ENCODE results near the gene IGLON5.

IGLON5 gene

DNA sequence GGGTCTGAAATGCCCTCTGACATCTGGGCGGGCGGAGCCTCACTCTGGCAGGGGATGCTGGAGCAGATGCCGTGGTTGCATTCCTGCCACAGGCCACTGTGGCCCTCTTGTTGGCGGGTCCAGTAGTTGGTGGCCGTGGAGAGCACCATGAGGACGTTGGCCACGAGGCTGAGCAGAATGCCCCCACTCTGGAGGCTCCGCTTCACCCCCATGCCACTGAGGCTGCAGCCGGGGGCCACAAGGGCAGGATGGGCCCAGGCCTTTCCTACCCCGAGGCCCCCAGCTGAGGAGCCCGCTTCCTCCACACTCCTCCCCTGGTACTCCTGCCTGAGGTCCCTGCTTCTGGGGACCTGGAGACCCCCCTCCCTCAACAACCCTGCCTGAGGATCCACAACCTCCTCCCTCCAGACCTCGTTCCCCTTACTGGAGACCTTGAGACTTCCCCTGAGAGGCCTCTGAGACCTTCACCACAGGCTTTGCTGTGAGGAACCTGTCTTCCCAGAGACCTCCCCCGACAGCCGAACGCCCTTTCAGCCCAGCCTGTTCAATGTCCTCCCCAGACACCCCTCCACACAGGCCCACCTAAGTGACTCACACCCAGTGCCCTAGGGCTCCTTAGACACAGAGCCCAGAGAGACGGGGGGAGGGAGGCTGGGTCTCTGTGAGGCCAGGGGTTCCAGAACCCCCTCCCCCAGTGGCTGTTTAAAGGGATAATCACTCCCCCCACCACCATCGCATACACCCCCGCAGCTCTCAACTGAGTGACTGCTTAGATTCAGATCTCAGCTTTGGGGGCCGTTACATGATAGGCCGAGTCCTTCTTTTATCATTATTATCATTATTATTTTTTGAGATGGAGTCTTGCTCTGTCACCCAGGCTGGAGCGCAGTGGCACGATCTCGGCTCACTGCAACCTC lies 57.2 kb downstream of the IGLON5 start, which contains the start of gene CLDND2:
Gene CLDND2 (minus strand): TSS at position 638 of the 917 bp plus-strand sequence. CDS start 426 bp downstream, at position 212.
- Histone ChIP-seq H3K27ac (ENCODE audit: low read length) (peak within 1 kb of the TSS; percentile 16), H3K4me3 (ENCODE audit: low read length) (peak within 1 kb of the TSS; percentile 97), H3K9ac (ENCODE audit: low read depth, low read length) (peak within 1 kb of the TSS; percentile 63; the same call in 1 of the 2 replicates), H3K4me1 (ENCODE audit: insufficient read depth, low read length) (peaks cover 13% of the 10 kb centered on the region; the same call in 1 of the 2 replicates), H3K36me3 (ENCODE audit: insufficient read depth, low read depth, low read length) (no peaks in the 10 kb centered on the region), H3K9me3 (ENCODE audit: insufficient read depth, low read depth, low read length) (no peaks in the 10 kb centered on the region), H3K27me3 (ENCODE audit: insufficient read depth, low read length) (no peaks in the 10 kb centered on the region)

DNA sequence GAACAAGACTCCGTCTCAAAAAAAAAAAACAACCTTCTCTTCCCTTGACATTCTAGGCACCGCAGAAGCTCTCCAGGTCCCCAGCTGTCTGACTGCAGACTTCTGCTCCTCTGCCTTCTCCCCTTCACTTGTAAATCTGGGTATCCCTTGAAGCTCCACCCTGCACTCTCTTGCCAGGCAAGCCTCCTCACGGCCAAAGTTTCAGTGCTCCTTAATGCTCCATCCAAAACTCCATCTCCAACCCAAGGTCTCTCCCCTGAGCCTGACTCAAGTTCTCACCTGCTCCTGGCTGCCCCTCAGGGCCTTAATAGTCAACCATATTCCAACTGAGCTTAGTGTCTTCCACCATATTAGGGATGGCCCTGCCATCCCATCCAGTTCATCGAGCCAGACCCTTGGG lies 58.8 kb downstream of the IGLON5 start:
- Histone ChIP-seq H3K36me3 (ENCODE audit: insufficient read depth, low read depth, low read length) (no peaks in the 10 kb centered on the region), H3K9me3 (ENCODE audit: insufficient read depth, low read depth, low read length) (no peaks in the 10 kb centered on the region), H3K9ac (ENCODE audit: low read depth, low read length) (no peak overlapping the region), H3K27ac (ENCODE audit: low read length) (no peak overlapping the region), H3K4me3 (ENCODE audit: low read length) (no peak overlapping the region), H3K27me3 (ENCODE audit: insufficient read depth, low read length) (no peaks in the 10 kb centered on the region), H3K4me1 (ENCODE audit: insufficient read depth, low read length) (peaks cover 12% of the 10 kb centered on the region; the same call in 1 of the 2 replicates)

DNA sequence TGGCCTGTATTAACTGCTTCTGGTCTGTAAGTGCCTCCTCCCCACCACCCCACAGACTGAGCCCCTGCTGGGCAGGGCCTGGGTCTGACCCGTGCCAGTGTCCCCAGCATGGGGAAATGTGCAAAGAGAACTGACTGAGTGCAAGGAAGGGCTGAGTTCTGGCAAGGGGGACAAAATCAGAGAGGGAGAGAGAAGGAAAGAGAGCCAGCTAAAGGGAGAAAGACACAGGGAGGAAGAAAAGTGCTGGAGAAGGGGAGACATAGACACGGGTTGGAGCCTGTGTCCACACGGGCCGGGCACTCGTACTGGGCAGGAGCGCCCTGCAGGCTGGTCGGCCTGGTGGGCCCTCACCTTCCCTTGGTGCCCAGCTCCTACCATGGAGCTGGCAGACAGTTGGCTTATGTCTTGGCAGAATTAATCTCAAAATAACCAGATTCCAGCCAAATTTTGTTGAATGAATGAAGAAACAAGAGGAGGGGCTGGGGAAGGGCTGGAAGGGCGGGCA lies 59.8 kb downstream of the IGLON5 start:
- Histone ChIP-seq H3K27me3 (ENCODE audit: insufficient read depth, low read length) (no peaks in the 10 kb centered on the region), H3K9me3 (ENCODE audit: insufficient read depth, low read depth, low read length) (no peaks in the 10 kb centered on the region), H3K27ac (ENCODE audit: low read length) (no peak overlapping the region), H3K4me3 (ENCODE audit: low read length) (no peak overlapping the region), H3K36me3 (ENCODE audit: insufficient read depth, low read depth, low read length) (no peaks in the 10 kb centered on the region), H3K4me1 (ENCODE audit: insufficient read depth, low read length) (peaks cover 6% of the 10 kb centered on the region; the same call in 1 of the 2 replicates), H3K9ac (ENCODE audit: low read depth, low read length) (no peak overlapping the region)

DNA sequence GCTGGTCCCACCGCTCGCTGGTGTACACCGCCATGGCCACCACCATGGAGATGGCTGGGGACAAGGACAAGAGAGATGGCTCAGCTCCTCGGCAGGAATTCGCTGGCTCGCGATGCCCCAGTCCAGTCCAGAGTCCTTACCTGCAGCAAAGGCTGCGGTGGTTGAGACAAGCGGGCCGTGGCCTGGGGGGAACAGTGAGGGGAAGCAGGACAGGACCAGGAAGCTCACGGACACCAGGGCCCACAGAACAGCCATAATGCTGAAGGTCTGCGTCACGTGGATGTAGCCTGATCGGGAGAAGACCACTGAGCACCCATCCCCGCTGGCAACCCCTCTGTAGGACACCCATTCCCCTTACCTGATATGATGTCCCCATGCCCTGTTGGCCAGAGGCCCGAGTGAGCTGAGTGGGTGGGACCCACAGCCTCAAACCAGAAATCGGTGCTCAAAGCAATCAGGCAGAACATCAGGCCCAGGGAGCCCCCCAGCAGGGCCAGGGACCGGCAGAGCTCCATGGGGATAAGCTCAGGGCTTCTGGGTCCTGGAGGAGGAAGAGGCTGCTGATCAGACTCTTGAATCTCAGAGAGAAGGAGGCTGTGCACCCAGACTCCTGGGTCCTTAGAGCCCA lies 60.7 kb downstream of the IGLON5 start:
- peaks cover 6% of the 10 kb centered on the region; the same call in 1 of the 2 replicates for H3K4me1 ChIP-seq (ENCODE audit: insufficient read depth, low read length)
- no peaks in the 10 kb centered on the region for H3K9me3 ChIP-seq (ENCODE audit: insufficient read depth, low read depth, low read length)
- no peak overlapping the region for H3K4me3 ChIP-seq (ENCODE audit: low read length)
- H3K36me3 ChIP-seq (ENCODE audit: insufficient read depth, low read depth, low read length) = no peaks in the 10 kb centered on the region
- H3K9ac ChIP-seq (ENCODE audit: low read depth, low read length) = no peak overlapping the region
- no peaks in the 10 kb centered on the region for H3K27me3 ChIP-seq (ENCODE audit: insufficient read depth, low read length)
- no peak overlapping the region for H3K27ac ChIP-seq (ENCODE audit: low read length)

DNA sequence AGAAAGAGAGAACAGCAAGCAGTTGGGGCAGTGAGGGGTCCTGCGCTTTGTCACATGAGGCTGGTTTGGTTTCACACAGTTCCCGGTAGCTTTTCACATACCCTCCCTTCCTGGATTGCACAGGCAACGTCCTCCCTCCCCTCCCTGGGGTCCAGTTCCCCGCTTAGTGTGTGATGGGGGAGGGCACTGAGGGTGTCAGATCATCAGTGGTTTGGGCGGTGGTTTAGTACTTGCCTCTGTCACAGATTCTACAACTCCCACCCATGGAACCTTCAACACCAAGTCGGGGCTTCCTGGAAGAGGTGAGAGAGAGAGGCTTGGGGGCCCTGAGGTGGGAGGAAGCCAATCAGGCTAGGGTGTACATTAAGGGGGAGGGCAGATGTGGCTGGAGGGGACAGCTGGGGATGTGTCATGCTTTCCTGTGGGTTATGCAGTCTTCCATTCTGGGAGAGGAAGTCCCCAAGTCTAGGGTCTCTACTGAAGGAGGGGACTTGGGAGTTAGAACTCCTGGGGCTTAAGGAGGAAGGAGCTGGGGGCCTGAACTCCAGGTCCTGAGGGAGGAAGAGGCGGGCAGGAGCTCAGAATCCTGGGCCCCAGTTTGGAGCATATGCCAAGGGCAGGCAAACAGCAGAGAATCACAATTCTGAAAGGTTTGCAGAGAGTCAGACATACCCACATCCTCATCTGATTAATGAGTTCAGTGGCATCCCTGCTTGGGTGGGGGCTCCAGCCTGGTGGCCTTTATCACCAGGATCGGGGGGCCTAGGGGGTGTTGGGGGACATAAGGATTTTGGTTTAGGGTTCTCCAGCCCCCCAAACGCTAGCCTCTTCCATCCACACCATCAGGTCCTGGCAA lies 61.4 kb downstream of the IGLON5 start, which contains the start of gene NKG7:
Gene NKG7 (minus strand): TSS at position 6 of the 856 bp plus-strand sequence. CDS start 119 bp downstream, outside the sequence.
- Histone ChIP-seq H3K27me3 (ENCODE audit: insufficient read depth, low read length) (no peaks in the 10 kb centered on the region), H3K4me1 (ENCODE audit: insufficient read depth, low read length) (peaks cover 6% of the 10 kb centered on the region; the same call in 1 of the 2 replicates), H3K4me3 (ENCODE audit: low read length) (no peak within 1 kb of the TSS), H3K36me3 (ENCODE audit: insufficient read depth, low read depth, low read length) (no peaks in the 10 kb centered on the region), H3K9me3 (ENCODE audit: insufficient read depth, low read depth, low read length) (no peaks in the 10 kb centered on the region), H3K27ac (ENCODE audit: low read length) (no peak within 1 kb of the TSS), H3K9ac (ENCODE audit: low read depth, low read length) (no peak within 1 kb of the TSS)

DNA sequence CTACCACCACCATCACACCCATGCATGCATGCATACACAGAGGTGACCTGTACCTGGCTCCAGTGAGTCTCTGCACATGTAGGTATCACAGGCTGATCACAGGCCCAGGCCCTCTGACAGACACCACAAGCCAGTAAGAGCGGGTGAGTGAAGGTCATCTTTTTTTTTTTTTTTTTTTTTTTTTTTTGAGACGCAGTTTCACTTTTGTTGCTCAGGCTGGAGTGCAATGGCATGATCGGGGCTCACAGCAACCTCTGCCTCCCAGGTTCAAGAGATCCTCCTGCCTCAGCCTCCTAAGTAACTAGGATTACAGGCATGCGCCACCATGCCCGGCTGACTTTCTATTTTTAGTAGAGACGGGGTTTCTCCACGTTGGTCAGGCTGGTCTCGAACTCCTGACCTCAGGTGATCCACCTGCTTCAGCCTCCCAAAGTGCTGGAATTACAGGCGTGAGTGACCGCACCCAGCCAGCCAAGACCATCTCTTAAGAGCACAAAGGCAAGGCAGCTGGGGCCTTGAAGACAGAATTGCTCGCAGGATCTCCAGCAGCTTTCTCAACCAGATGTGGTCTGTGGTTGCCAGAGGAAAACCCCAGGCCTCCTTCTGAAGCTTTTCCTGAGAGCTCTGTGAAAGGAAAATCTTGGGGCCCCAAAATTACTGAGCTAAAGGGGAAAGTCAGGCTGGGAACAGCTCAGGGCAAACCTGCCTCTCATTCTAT lies 64.2 kb downstream of the IGLON5 start:
- no peaks in the 10 kb centered on the region for H3K27me3 ChIP-seq (ENCODE audit: insufficient read depth, low read length)
- H3K4me3 ChIP-seq (ENCODE audit: low read length) = no peak overlapping the region
- no peaks in the 10 kb centered on the region for H3K4me1 ChIP-seq (ENCODE audit: insufficient read depth, low read length)
- no peak overlapping the region for H3K9ac ChIP-seq (ENCODE audit: low read depth, low read length)
- no peak overlapping the region for H3K27ac ChIP-seq (ENCODE audit: low read length)
- H3K9me3 ChIP-seq (ENCODE audit: insufficient read depth, low read depth, low read length) = no peaks in the 10 kb centered on the region; the same call in 1 of the 2 replicates
- H3K36me3 ChIP-seq (ENCODE audit: insufficient read depth, low read depth, low read length) = no peaks in the 10 kb centered on the region

DNA sequence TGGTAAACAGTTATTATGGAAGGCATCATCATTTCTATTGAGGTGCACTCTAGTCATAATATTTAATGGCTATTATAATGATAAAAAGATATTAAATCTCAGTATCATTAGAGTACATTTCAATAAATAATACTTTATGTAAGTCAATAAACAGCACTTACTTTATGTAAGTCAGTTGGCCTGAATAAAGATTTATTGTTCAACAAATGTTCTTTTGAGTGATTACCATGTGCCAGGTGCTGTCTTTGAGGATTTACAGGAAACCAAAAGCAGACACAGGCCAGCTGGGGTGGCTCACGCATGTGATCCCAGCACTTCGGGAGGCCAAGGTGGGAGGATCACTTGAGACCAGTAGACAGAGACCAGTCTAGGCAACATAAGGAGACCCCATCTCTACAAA lies 66.0 kb downstream of the IGLON5 start:
- Histone ChIP-seq H3K27me3 (ENCODE audit: insufficient read depth, low read length) (no peaks in the 10 kb centered on the region), H3K4me1 (ENCODE audit: insufficient read depth, low read length) (no peaks in the 10 kb centered on the region), H3K4me3 (ENCODE audit: low read length) (no peak overlapping the region), H3K9ac (ENCODE audit: low read depth, low read length) (no peak overlapping the region), H3K36me3 (ENCODE audit: insufficient read depth, low read depth, low read length) (no peaks in the 10 kb centered on the region), H3K27ac (ENCODE audit: low read length) (no peak overlapping the region), H3K9me3 (ENCODE audit: insufficient read depth, low read depth, low read length) (peaks cover 7% of the 10 kb centered on the region)

DNA sequence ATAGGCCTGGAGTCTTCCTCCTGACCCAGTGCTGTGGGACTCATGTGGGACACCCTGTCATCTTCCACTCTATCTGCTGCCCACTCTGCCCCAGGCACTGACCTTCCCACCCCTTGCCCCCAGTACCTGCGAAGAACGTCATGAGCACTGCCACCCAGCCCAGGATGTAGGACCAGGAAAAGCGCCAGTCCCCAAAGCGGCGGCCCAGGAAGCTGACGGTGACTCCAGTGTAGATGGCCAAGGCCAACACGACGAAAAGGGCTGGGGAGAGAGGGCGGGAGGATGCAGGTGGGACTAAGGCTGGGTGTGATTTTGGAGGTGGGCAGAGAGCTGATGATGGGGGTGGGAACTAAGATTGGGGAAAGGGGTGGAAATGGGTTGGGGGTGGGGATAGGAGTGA lies 68.9 kb downstream of the IGLON5 start:
- H3K9ac ChIP-seq (ENCODE audit: low read depth, low read length) = no peak overlapping the region
- H3K36me3 ChIP-seq (ENCODE audit: insufficient read depth, low read depth, low read length) = no peaks in the 10 kb centered on the region
- H3K27ac ChIP-seq (ENCODE audit: low read length) = no peak overlapping the region
- no peaks in the 10 kb centered on the region for H3K4me1 ChIP-seq (ENCODE audit: insufficient read depth, low read length)
- H3K27me3 ChIP-seq (ENCODE audit: insufficient read depth, low read length) = no peaks in the 10 kb centered on the region
- H3K4me3 ChIP-seq (ENCODE audit: low read length) = no peak overlapping the region
- peaks cover 7% of the 10 kb centered on the region for H3K9me3 ChIP-seq (ENCODE audit: insufficient read depth, low read depth, low read length)
